Measurements from ENCODE around the gene MACROD2. TPM values are rescaled to one million over a fixed set of nuclear protein-coding genes. Genes with fewer than 3 reads are reported as not detected.

Gene MACROD2
- total and polyA plus RNA-seq, 2 donors (not counting 1 experiment from before 2014, with no cell fraction given), result 5.3 to 6.7 TPM

DNA sequence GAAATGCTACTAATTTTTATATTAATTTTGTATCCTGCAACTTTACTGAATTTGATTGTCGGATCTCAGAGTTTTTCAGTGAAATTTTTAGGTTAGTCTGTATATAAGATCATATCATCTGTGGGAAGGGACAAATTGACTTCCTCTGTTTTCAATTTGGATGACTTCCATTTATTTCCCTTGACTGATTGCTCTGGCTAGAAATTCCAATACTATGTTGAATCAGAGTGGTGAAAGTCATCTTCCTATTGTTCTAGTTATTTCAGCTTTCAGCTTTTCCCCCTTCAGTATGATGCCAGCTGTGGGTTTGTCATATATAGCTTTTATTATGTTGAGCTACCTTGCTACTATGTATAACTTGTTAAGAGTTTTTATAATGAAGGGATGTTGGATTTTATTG is 1806.7 kb downstream of the MACROD2 start:
- Mint-ChIP-seq H3K27ac (no peak overlapping the region), H3K4me1 (peaks cover 16% of the 10 kb centered on the region), H3K4me3 (no peak overlapping the region), H3K9me3 (ENCODE audit: insufficient read depth) (no peaks in the 10 kb centered on the region), H3K27me3 (no peaks in the 10 kb centered on the region)
- no peak overlapping the region for H3K9ac ChIP-seq (ENCODE audit: low read length)
- ATAC-seq (ENCODE audit: low read depth) (no peak), DNase-seq (no peak)
- CTCF ChIA-PET, result no interaction called here
- intact Hi-C loops (cut with micrococcal nuclease), result loop anchor here (10.0 kb wide), 2 partner anchors 53 to 123 kb away; no protein-coding TSS in a partner anchor
- H3K4me1 ChIP-seq (ENCODE audit: control insufficient read depth in 2 of 2, insufficient read depth in 2 of 2, low read length in 2 of 2), result peaks cover 7 to 9% of the 10 kb centered on the region in 2 donors
- no peaks in the 10 kb centered on the region for H3K79me2 ChIP-seq (ENCODE audit: control insufficient read depth, insufficient read depth, low read length)
- no peak overlapping the region for H2AFZ ChIP-seq (ENCODE audit: insufficient read depth, low read depth, low read length, poor library complexity, severe bottlenecking)
- no peak for TF ChIP-seq EZH2 (IDR thresholded peaks at IDR 0.05; ENCODE audit: borderline replicate concordance, insufficient read depth, low read depth, low read length, poor library complexity, severe bottlenecking)
- TF ChIP-seq, protein P1, sequence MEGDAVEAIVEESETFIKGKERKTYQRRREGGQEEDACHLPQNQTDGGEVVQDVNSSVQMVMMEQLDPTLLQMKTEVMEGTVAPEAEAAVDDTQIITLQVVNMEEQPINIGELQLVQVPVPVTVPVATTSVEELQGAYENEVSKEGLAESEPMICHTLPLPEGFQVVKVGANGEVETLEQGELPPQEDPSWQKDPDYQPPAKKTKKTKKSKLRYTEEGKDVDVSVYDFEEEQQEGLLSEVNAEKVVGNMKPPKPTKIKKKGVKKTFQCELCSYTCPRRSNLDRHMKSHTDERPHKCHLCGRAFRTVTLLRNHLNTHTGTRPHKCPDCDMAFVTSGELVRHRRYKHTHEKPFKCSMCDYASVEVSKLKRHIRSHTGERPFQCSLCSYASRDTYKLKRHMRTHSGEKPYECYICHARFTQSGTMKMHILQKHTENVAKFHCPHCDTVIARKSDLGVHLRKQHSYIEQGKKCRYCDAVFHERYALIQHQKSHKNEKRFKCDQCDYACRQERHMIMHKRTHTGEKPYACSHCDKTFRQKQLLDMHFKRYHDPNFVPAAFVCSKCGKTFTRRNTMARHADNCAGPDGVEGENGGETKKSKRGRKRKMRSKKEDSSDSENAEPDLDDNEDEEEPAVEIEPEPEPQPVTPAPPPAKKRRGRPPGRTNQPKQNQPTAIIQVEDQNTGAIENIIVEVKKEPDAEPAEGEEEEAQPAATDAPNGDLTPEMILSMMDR (IDR thresholded peaks at IDR 0.05), result no peak
- no peak overlapping the region for H3K4me2 ChIP-seq (replicated peaks; ENCODE audit: low read depth, low read length, poor library complexity, severe bottlenecking)
- H3K36me3 ChIP-seq (replicated peaks in 1 of 2; ENCODE audit: control extremely low read depth in 1 of 2, control insufficient read depth in 1 of 2, extremely low read depth in 1 of 2, insufficient read depth in 2 of 2, low read length in 1 of 2), result no peaks in the 10 kb centered on the region
- POLR2A ChIA-PET, result no interaction called here
- H3K27ac ChIP-seq (ENCODE audit: low read length in 2 of 2), result no peak overlapping the region
- H3K9me3 ChIP-seq (ENCODE audit: control extremely low read depth in 1 of 3, control insufficient read depth in 2 of 3, insufficient read depth in 1 of 3, low read length in 2 of 3), result no peaks in the 10 kb centered on the region
- H3K27me3 ChIP-seq (replicated peaks in 1 of 4; ENCODE audit: control extremely low read depth in 1 of 4, control insufficient read depth in 3 of 4, insufficient read depth in 4 of 4, low read length in 3 of 4), result no peaks in the 10 kb centered on the region
- no peaks in the 10 kb centered on the region for H4K20me1 ChIP-seq (ENCODE audit: control insufficient read depth, insufficient read depth, low read length, poor library complexity, severe bottlenecking)
- no peak overlapping the region for H3K4me3 ChIP-seq (ENCODE audit: control extremely low read depth in 1 of 5, extremely low read depth in 1 of 5, insufficient read depth in 1 of 5, low read depth in 2 of 5, low read length in 4 of 5)
- no CpG with 5 or more reads among the region's 1 CpG for WGBS (ENCODE audit: insufficient coverage)

DNA sequence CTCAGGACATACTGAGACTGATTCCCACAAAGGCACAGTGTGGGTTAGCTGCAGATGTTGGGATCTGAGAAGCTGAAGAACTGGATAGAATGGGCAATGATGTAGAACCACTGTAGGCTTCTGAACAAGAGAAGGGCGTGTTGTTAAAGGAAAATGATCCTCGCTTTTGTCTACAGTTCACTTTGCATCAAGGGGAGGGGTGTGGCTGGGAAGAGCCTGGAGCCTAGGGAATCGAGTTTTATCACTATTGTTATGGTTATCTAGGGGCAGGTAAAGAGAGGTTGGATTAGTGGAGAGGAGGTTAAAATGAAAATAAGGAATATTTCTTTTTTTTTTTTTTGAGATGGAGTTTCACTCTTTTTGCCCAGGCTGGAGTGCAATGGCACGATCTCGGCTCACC is 1809.8 kb downstream of the MACROD2 start:
- no peak overlapping the region for H3K4me2 ChIP-seq (replicated peaks; ENCODE audit: low read depth, low read length, poor library complexity, severe bottlenecking)
- H3K4me3 ChIP-seq (ENCODE audit: control extremely low read depth in 1 of 5, extremely low read depth in 1 of 5, insufficient read depth in 1 of 5, low read depth in 2 of 5, low read length in 4 of 5), result no peak overlapping the region
- H3K36me3 ChIP-seq (replicated peaks in 1 of 2; ENCODE audit: control extremely low read depth in 1 of 2, control insufficient read depth in 1 of 2, extremely low read depth in 1 of 2, insufficient read depth in 2 of 2, low read length in 1 of 2), result no peaks in the 10 kb centered on the region
- no peaks in the 10 kb centered on the region for H3K27me3 ChIP-seq (replicated peaks in 1 of 4; ENCODE audit: control extremely low read depth in 1 of 4, control insufficient read depth in 3 of 4, insufficient read depth in 4 of 4, low read length in 3 of 4)
- ChIA-PET POLR2A (no interaction called here), CTCF (no interaction called here)
- peaks cover 17 to 25% of the 10 kb centered on the region in 2 donors for H3K4me1 ChIP-seq (ENCODE audit: control insufficient read depth in 2 of 2, insufficient read depth in 2 of 2, low read length in 2 of 2)
- H3K9me3 ChIP-seq (ENCODE audit: control extremely low read depth in 1 of 3, control insufficient read depth in 2 of 3, insufficient read depth in 1 of 3, low read length in 2 of 3), result peaks cover 0 to 3% (median 0%) of the 10 kb centered on the region in 3 donors
- Mint-ChIP-seq H3K27ac (no peak overlapping the region), H3K4me1 (peaks cover 35% of the 10 kb centered on the region), H3K9me3 (ENCODE audit: insufficient read depth) (peaks cover 2% of the 10 kb centered on the region), H3K4me3 (no peak overlapping the region), H3K27me3 (no peaks in the 10 kb centered on the region)
- H2AFZ ChIP-seq (ENCODE audit: insufficient read depth, low read depth, low read length, poor library complexity, severe bottlenecking), result no peak overlapping the region
- TF ChIP-seq, protein P1 (IDR thresholded peaks at IDR 0.05), result no peak
- TF ChIP-seq EZH2 (IDR thresholded peaks at IDR 0.05; ENCODE audit: borderline replicate concordance, insufficient read depth, low read depth, low read length, poor library complexity, severe bottlenecking), result no peak
- H4K20me1 ChIP-seq (ENCODE audit: control insufficient read depth, insufficient read depth, low read length, poor library complexity, severe bottlenecking), result no peaks in the 10 kb centered on the region
- H3K27ac ChIP-seq (ENCODE audit: low read length in 2 of 2), result no peak overlapping the region
- ATAC-seq (ENCODE audit: low read depth) (no peak), DNase-seq (no peak)
- WGBS (ENCODE audit: insufficient coverage), result 89% methylated on average over 3 of the region's 5 CpGs
- no peaks in the 10 kb centered on the region for H3K79me2 ChIP-seq (ENCODE audit: control insufficient read depth, insufficient read depth, low read length)
- intact Hi-C loops (cut with micrococcal nuclease), result loop anchor here (5.0 to 10.0 kb wide), 4 partner anchors 48 to 1298 kb away; no protein-coding TSS in a partner anchor
- no peak overlapping the region for H3K9ac ChIP-seq (ENCODE audit: low read length)
